Stimulated activated effector memory CD8-positive, alpha-beta T cell treated with anti-CD3 and anti-CD28 coated beads, Interleukin-12 subunit alpha, Interleukin-12 subunit beta, amount 100 ng/mL, for 72 hours (primary cell): ENCODE results near the gene RAD23A.
"Not testable (repeated sequence)": the region's sequence is repeated elsewhere in the genome, so short reads cannot be mapped to it uniquely, and the experiment has no call there.

Experiments used
- ATAC-seq: fragments of 150-1000 bp; cut with Tn5 transposase; 2 replicates; pipeline ENCODE4 v1.10.0; 2021
- DNase-seq, 2 donors: peaks; one replicate each; pipeline ENCODE4 v3.0.0; 2021 to 2022; ENCODE audit warnings: low spot score in 2 of 2
- H3K27ac Mint-ChIP-seq: one replicate; pipeline ENCODE4 v1.8.0; 2022; ENCODE audit warnings: mild to moderate bottlenecking, mixed read lengths
- H3K36me3 Mint-ChIP-seq: one replicate; pipeline ENCODE4 v1.8.0; 2022; ENCODE audit warnings: mild to moderate bottlenecking, mixed read lengths
- H3K4me1 Mint-ChIP-seq: one replicate; pipeline ENCODE4 v1.8.0; 2022; ENCODE audit warnings: mixed read lengths
- H3K4me3 Mint-ChIP-seq: one replicate; pipeline ENCODE4 v1.8.0; 2022; ENCODE audit warnings: mild to moderate bottlenecking, mixed read lengths
- H3K9me3 Mint-ChIP-seq: one replicate; pipeline ENCODE4 v1.8.0; 2022; ENCODE audit warnings: mixed read lengths

The RAD23A gene

GRCh38 chr19:12946731-12947496 lies 1.3 kb downstream of the RAD23A start:
- no peaks in the 10 kb centered on the region for H3K9me3 Mint-ChIP-seq
- peak overlapping the region; percentile 98 for H3K27ac Mint-ChIP-seq
- no peak for DNase-seq
- H3K4me1 Mint-ChIP-seq: peaks cover 71% of the 10 kb centered on the region
- H3K36me3 Mint-ChIP-seq: peaks cover 100% of the 10 kb centered on the region
- H3K4me3 Mint-ChIP-seq: peak overlapping the region; percentile 83
- no peak for ATAC-seq

GRCh38 chr19:12947702-12948611 lies 2.3 kb downstream of the RAD23A start:
- H3K9me3 Mint-ChIP-seq: no peaks in the 10 kb centered on the region
- peaks cover 62% of the 10 kb centered on the region for H3K4me1 Mint-ChIP-seq
- DNase-seq (no peak), ATAC-seq (no peak)
- H3K27ac Mint-ChIP-seq: peak overlapping the region; percentile 60
- peak overlapping the region; percentile 83 for H3K4me3 Mint-ChIP-seq
- H3K36me3 Mint-ChIP-seq: peaks cover 100% of the 10 kb centered on the region

GRCh38 chr19:12948612-12949362 lies 3.1 kb downstream of the RAD23A start:
- Mint-ChIP-seq H3K4me1 (peaks cover 57% of the 10 kb centered on the region), H3K36me3 (peaks cover 100% of the 10 kb centered on the region), H3K9me3 (no peaks in the 10 kb centered on the region), H3K27ac (peak overlapping the region; percentile 60), H3K4me3 (no peak overlapping the region)
- DNase-seq (no peak), ATAC-seq (no peak)

- H3K27ac Mint-ChIP-seq: peak overlapping the region; percentile 79
- H3K4me3 Mint-ChIP-seq: no peak overlapping the region
- H3K9me3 Mint-ChIP-seq: no peaks in the 10 kb centered on the region
- peaks cover 58% of the 10 kb centered on the region for H3K4me1 Mint-ChIP-seq
- ATAC-seq: no peak
- H3K36me3 Mint-ChIP-seq: peaks cover 100% of the 10 kb centered on the region
- no peak for DNase-seq
Observed at GRCh38 chr19:12949363-12950283, 4.0 kb downstream of the RAD23A start.

GRCh38 chr19:12952050-12952449 lies 6.4 kb downstream of the RAD23A start:
- Mint-ChIP-seq H3K27ac (peak overlapping the region; percentile 48), H3K36me3 (peaks cover 85% of the 10 kb centered on the region), H3K4me1 (peaks cover 58% of the 10 kb centered on the region)
- ATAC-seq, H3K9me3 Mint-ChIP-seq, DNase-seq, H3K4me3 Mint-ChIP-seq: not testable (repeated sequence)

- Mint-ChIP-seq H3K27ac (peak overlapping the region; percentile 48), H3K4me3 (no peak overlapping the region), H3K9me3 (no peaks in the 10 kb centered on the region), H3K36me3 (peaks cover 80% of the 10 kb centered on the region), H3K4me1 (peaks cover 54% of the 10 kb centered on the region)
- DNase-seq (no peak), ATAC-seq (no peak)
Observed at GRCh38 chr19:12952488-12953137, 7.0 kb downstream of the RAD23A start.

GRCh38 chr19:12953138-12953798 lies 7.6 kb downstream of the RAD23A start:
- Mint-ChIP-seq H3K9me3 (no peaks in the 10 kb centered on the region), H3K27ac (peak overlapping the region; percentile 96), H3K36me3 (peaks cover 73% of the 10 kb centered on the region), H3K4me3 (no peak overlapping the region), H3K4me1 (peaks cover 50% of the 10 kb centered on the region)
- ATAC-seq (no peak), DNase-seq (no peak)

GRCh38 chr19:12953799-12954611 lies 8.3 kb downstream of the RAD23A start:
- ATAC-seq: no peak
- peaks cover 66% of the 10 kb centered on the region for H3K36me3 Mint-ChIP-seq
- no peak for DNase-seq
- H3K4me3 Mint-ChIP-seq: peak overlapping the region; percentile 86
- peaks cover 46% of the 10 kb centered on the region for H3K4me1 Mint-ChIP-seq
- H3K27ac Mint-ChIP-seq: peak overlapping the region; percentile 96
- no peaks in the 10 kb centered on the region for H3K9me3 Mint-ChIP-seq

GRCh38 chr19:12954612-12954962 lies 8.9 kb downstream of the RAD23A start:
- Mint-ChIP-seq H3K36me3 (peaks cover 60% of the 10 kb centered on the region), H3K27ac (peak overlapping the region; percentile 96), H3K4me1 (peaks cover 41% of the 10 kb centered on the region), H3K9me3 (no peaks in the 10 kb centered on the region), H3K4me3 (peak overlapping the region; percentile 86)
- ATAC-seq: no peak
- no peak for DNase-seq

- Mint-ChIP-seq H3K27ac (peak overlapping the region; percentile 96), H3K4me1 (peaks cover 31% of the 10 kb centered on the region), H3K4me3 (peak overlapping the region; percentile 86), H3K36me3 (peaks cover 50% of the 10 kb centered on the region)
- H3K9me3 Mint-ChIP-seq, DNase-seq, ATAC-seq: not testable (repeated sequence)
Observed at GRCh38 chr19:12955575-12955974, 9.9 kb downstream of the RAD23A start.

- DNase-seq (no peak), ATAC-seq (no peak)
- Mint-ChIP-seq H3K9me3 (no peaks in the 10 kb centered on the region), H3K4me1 (peaks cover 29% of the 10 kb centered on the region), H3K4me3 (peak overlapping the region; percentile 86), H3K27ac (peak overlapping the region; percentile 96), H3K36me3 (peaks cover 46% of the 10 kb centered on the region)
Observed at GRCh38 chr19:12955996-12956395, 10.3 kb downstream of the RAD23A start.

GRCh38 chr19:12956446-12957388 lies 11.1 kb downstream of the RAD23A start, which contains the start of gene GADD45GIP1:
Gene GADD45GIP1, minus strand, starts transcription at chr19:12957223. Its CDS starts 11 bp downstream, at chr19:12957212.
- Mint-ChIP-seq H3K4me3 (peak within 1 kb of the TSS; percentile 86), H3K27ac (peak within 1 kb of the TSS; percentile 96), H3K4me1 (peaks cover 29% of the 10 kb centered on the region), H3K9me3 (no peaks in the 10 kb centered on the region), H3K36me3 (peaks cover 39% of the 10 kb centered on the region)
- DNase-seq (peak; percentile 83 to 91), ATAC-seq (peak; percentile 98)
